T1000 (cell line): ENCODE measurements around the gene LPP.
"Not testable (repeated sequence)": the region's sequence is repeated elsewhere in the genome, so short reads cannot be mapped to it uniquely, and the experiment has no call there.

Experiments used
- DNase-seq: peaks from one replicate; lab custom pipeline; 2025; ENCODE audit warnings: mixed read lengths; lab: John Stamatoyannopoulos, UW

The LPP gene

GRCh38 chr3:188589071-188589470, 435.1 kb downstream of the LPP start:
- DNase-seq, result no peak

- DNase-seq, result no peak
Measured at GRCh38 chr3:188589771-188590170, 435.8 kb downstream of the LPP start.

- DNase-seq, result no peak
Measured at GRCh38 chr3:188590557-188590956, 436.6 kb downstream of the LPP start.

- peak; percentile 28 for DNase-seq
Measured at GRCh38 chr3:188594139-188594538, 440.2 kb downstream of the LPP start.

GRCh38 chr3:188595890-188596376, 442.0 kb downstream of the LPP start:
- no peak for DNase-seq

- DNase-seq, result no peak
Measured at GRCh38 chr3:188598894-188599293, 444.9 kb downstream of the LPP start.

- DNase-seq, result no peak
Measured at GRCh38 chr3:188602111-188602510, 448.2 kb downstream of the LPP start.

- no peak for DNase-seq
Measured at GRCh38 chr3:188602620-188603019, 448.7 kb downstream of the LPP start.

- no peak for DNase-seq
Measured at GRCh38 chr3:188604651-188605050, 450.7 kb downstream of the LPP start.

- no peak for DNase-seq
Measured at GRCh38 chr3:188605231-188605630, 451.3 kb downstream of the LPP start.

- no peak for DNase-seq
Measured at GRCh38 chr3:188605905-188606304, 451.9 kb downstream of the LPP start.

GRCh38 chr3:188607805-188608315, 453.9 kb downstream of the LPP start:
- no peak for DNase-seq

- DNase-seq, result no peak
Measured at GRCh38 chr3:188608401-188608800, 454.4 kb downstream of the LPP start.

- DNase-seq, result not testable (repeated sequence)
Measured at GRCh38 chr3:188613721-188614120, 459.8 kb downstream of the LPP start.

GRCh38 chr3:188617270-188617669, 463.3 kb downstream of the LPP start:
- no peak for DNase-seq

- DNase-seq, result no peak
Measured at GRCh38 chr3:188617988-188618701, 464.2 kb downstream of the LPP start.

- DNase-seq, result no peak
Measured at GRCh38 chr3:188620752-188621151, 466.8 kb downstream of the LPP start.

GRCh38 chr3:188624384-188624783, 470.4 kb downstream of the LPP start:
- no peak for DNase-seq

GRCh38 chr3:188624828-188625227, 470.9 kb downstream of the LPP start:
- DNase-seq, result no peak

GRCh38 chr3:188627652-188628051, 473.7 kb downstream of the LPP start:
- no peak for DNase-seq

GRCh38 chr3:188631291-188632010, 477.5 kb downstream of the LPP start:
- peak; percentile 40 for DNase-seq

GRCh38 chr3:188633206-188633605, 479.2 kb downstream of the LPP start:
- no peak for DNase-seq

GRCh38 chr3:188634285-188634684, 480.3 kb downstream of the LPP start:
- no peak for DNase-seq
